HFF-Myc (cell line): ENCODE data around the gene PLEKHA3.
A peak's percentile ranks its signal among the peaks of the same experiment; 100 is the strongest.
"Not testable (repeated sequence)": the region's sequence is repeated elsewhere in the genome, so short reads cannot be mapped to it uniquely, and the experiment has no call there.

Experiments used
- DNase-seq: peaks from one replicate; pipeline ENCODE4 v3.0.0-alpha.2; 2011; ENCODE audit warnings: low read depth; ENCODE audit errors: extremely low read depth
- H3K4me3 ChIP-seq: replicated peaks from 2 replicates; pipeline ENCODE4 v1.5.1; 2011; ENCODE audit warnings: low read depth, mild to moderate bottlenecking, control low read depth, low read length
- TF ChIP-seq, protein P1 (sequence below): IDR thresholded peaks from 2 replicates; pipeline ENCODE4 v1.5.1; 2012; ENCODE audit warnings: mild to moderate bottlenecking, low read depth, low read length, control low read depth; ENCODE audit errors: missing control alignments

PLEKHA3 gene

DNA sequence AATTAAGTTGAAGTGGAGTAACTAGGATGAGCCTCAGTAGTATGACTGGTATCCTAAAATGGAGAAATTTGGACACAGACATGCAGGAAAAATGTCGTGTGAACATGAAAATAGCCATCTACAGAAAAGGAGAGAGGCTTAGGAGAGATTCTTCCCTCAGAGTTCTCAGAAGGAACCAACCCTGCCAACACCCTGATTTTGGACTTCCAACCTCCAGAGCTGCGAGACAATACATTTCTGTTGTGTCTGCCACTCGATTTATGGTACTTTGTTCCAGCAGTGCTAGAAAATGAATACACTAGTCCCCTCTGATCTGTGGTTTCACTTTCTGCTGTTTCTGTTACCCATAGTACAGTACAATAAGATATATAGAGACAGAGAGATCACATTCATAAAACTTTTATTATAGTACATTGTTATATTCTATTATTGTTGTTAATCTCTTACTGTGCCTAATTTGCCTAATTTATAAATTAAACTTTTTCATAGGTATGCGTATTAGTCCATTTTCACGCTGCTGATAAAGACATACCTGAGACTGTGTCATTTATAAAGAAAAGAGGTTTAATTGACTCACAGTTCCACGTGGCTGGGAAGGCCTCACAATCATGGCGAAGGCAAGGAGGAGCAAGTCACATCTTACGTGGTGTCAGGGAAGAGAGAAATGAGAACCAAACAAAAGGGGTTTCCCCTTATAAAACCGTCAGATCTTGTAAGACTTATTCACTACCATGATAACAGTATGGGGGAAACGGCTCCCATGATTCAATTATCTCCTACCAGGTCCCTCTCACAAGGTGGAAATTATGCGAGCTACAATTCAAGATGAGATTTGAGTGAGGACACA is 41.3 kb downstream of the PLEKHA3 start:
- no peak overlapping the region for H3K4me3 ChIP-seq
- TF ChIP-seq, protein P1, sequence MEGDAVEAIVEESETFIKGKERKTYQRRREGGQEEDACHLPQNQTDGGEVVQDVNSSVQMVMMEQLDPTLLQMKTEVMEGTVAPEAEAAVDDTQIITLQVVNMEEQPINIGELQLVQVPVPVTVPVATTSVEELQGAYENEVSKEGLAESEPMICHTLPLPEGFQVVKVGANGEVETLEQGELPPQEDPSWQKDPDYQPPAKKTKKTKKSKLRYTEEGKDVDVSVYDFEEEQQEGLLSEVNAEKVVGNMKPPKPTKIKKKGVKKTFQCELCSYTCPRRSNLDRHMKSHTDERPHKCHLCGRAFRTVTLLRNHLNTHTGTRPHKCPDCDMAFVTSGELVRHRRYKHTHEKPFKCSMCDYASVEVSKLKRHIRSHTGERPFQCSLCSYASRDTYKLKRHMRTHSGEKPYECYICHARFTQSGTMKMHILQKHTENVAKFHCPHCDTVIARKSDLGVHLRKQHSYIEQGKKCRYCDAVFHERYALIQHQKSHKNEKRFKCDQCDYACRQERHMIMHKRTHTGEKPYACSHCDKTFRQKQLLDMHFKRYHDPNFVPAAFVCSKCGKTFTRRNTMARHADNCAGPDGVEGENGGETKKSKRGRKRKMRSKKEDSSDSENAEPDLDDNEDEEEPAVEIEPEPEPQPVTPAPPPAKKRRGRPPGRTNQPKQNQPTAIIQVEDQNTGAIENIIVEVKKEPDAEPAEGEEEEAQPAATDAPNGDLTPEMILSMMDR = no peak
- no peak for DNase-seq

DNA sequence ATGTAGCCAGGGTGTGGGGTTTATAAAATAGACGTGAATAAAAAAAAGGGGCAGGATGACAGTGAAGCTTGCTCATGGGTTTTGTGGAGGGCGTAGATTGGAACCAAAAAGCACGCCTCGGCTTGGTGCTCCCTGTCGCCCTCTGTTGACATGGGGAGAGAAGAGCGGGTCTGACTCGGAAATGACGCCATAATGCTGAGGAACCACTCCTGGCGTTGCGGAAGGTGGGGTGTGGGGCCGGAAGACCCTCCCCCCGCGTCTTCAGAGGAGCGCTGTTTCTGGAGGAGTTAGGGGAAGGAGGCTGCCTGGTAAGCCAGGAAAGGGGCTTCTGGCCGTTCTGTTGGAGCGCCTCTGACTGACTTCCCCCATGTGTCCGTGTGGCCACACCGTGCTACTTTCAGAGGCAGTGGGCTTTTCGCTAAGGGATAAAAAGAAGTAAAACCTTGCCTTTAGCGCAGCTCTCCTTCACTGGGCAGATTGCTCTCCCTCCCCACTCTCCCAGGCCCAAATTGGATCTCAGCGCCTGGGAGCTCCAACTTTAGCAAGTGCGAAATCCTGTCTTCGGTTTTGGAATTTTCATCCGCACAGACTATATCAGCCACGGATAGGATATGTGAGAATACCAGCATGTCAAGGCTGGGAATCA is 42.8 kb downstream of the PLEKHA3 start:
- H3K4me3 ChIP-seq = peak overlapping the region; percentile 75
- peak; percentile 60 for DNase-seq
- TF ChIP-seq, protein P1 = peak; percentile 79

GRCh38 chr2:178523596-178524134 is 43.4 kb downstream of the PLEKHA3 start:
- DNase-seq = no peak
- TF ChIP-seq, protein P1 = no peak
- H3K4me3 ChIP-seq = peak overlapping the region; percentile 75

GRCh38 chr2:178525010-178525409 is 44.8 kb downstream of the PLEKHA3 start:
- H3K4me3 ChIP-seq = not testable (repeated sequence)

GRCh38 chr2:178525460-178525859 is 45.2 kb downstream of the PLEKHA3 start:
- DNase-seq, H3K4me3 ChIP-seq: not testable (repeated sequence)

More at GRCh38 chr2:178525010-178525409, 44.8 kb downstream of the PLEKHA3 start:
- DNase-seq = not testable (repeated sequence)

GRCh38 chr2:178526256-178526655 is 46.0 kb downstream of the PLEKHA3 start:
- TF ChIP-seq, protein P1 = no peak
- no peak for DNase-seq
- H3K4me3 ChIP-seq = no peak overlapping the region

DNA sequence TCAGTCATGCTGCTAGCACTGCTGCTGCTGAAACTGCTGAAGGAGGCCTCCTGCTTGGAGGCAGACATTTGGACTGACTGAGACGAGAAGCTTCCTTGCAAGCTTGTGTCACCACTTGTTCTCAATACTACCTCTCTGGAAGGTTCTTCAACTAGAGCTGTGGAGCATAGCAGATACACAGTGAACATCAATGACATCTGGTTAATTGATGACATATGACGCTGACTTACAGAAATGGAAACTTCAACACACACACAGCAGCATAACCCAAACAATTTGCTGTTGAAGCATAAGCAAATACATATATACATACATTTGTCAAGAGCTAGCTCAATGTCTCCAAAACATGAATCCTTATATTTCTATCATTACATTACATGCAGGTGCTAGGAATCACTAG is 47.3 kb downstream of the PLEKHA3 start:
- no peak for DNase-seq
- TF ChIP-seq, protein P1 = no peak
- H3K4me3 ChIP-seq = no peak overlapping the region

DNA sequence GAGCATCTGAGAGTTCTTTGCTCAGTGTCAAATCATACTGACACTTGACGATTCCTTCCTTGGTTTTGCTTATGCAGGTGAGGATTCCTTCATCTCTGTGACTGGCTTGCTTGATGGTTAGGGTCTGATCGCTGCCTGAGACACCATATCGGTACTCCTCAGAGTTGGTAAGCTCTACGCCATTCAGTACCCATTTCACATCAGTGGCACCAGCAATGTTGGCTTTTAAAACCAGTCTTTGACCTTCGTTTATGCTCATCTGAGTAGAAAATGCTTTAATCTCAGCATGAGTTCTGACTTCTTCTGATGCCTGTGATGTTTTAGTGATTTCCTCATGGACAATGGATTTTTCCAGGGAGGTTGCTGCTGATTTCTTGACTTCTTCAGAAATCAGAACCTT is 48.4 kb downstream of the PLEKHA3 start:
- DNase-seq = no peak
- H3K4me3 ChIP-seq = no peak overlapping the region
- TF ChIP-seq, protein P1 = no peak
